GM19467 (cell line): ENCODE measurements around the gene UNC119.
"Not testable (repeated sequence)": the region's sequence is repeated elsewhere in the genome, so short reads cannot be mapped to it uniquely, and the experiment has no call there.

Experiments
- ATAC-seq: cut with Tn5 transposase; IDR thresholded peaks from one replicate; pipeline ENCODE4 v1.9.1; 2021; ENCODE audit warnings: mild to moderate bottlenecking, moderate library complexity; ENCODE audit not compliant: unreplicated experiment

UNC119 gene

DNA sequence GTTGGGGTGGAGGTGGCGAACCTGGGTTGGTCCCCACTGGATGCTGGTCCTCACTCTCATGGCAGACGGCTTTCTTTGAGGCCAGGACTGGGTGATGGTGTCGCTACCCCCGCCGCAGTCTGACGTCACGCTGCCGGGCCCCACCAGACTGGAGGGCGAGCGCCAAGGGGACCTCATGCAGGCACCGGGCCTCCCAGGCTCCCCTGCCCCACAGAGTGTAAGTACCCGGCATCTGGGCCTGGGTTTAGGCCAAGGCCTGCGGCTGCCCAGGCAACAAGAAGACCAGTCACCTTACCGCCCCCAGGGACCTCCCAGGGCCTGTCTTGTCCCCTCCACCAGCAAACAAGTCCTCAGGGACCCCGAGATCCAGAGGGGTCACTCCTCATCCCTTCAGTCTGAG lies 28.5 kb downstream of the UNC119 start:
- ATAC-seq, result no peak

DNA sequence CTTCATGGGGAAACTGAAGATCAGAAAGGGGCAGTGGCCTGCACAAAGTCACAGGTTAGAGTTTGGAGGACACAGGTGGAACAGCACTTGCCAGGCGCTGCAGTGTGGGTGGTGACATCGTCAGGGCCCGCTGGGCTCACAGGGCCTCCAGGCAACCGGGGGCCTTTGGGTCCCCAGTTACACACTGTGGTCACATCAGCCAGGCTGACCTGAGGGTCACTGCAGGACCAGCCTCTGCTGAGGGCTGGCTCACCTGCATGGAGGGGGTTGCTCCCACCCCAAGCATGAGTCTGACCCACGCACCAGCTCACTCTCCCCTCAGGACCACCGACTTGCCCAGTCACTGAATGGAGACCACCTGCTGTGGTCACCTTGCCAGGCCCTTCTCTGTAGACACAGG lies 29.2 kb downstream of the UNC119 start:
- no peak for ATAC-seq

DNA sequence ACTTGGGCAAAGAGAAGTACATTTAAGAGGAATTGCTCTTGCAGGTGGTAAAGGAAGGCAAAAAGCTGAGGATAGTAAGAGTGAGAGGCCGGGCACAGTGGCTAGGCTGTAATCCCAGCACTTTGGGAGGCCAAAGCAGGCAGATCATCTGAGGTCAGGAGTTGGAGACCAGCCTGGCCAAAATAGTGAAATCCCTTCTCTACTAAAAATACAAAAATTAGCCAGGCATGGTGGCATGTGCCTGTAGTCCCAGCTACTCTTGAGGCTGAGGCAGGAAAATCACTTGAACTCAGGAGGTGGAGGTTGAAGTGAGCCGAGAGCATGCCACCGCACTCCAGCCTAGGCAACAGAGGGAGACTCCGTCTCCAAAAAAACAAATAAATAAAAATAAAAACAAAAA lies 30.1 kb downstream of the UNC119 start:
- ATAC-seq, result not testable (repeated sequence)

DNA sequence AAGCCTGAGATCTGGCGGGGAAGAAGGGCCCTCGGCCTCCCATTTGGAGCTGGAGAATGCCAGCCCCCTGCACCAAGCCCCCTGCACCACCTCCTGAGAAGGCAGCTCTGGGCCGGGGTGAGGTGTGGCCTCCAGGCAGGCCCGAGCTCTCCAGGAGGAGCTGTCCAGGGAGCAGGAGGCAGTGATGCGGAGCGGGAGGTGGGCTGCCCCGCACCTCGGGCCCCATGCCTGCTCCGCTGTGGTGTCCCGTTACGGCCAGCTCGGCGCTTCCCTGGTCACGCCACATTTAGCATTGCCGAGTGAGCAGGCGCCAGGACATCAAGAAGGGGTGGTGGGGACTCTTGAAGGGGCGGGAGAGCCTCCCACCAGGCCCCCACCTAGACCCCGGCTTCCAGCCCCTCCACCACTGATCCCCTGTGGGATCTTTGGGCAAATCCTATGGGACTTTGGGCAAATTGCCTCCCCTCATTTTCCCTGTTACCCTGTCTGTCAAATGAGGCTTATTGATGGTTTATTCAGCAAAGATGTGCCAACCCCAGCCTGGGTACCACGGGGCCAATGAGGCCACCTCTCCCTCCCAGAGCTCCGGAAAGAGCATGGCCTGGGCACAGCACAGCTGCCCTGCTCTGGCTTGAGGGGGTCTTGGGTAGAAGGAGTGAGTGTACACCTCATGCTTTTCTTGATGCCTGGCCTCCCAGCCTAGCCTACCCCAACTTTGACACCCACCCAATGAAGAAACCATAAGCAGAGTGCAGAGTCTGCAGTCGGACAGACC lies 30.9 kb downstream of the UNC119 start:
- ATAC-seq, result no peak

DNA sequence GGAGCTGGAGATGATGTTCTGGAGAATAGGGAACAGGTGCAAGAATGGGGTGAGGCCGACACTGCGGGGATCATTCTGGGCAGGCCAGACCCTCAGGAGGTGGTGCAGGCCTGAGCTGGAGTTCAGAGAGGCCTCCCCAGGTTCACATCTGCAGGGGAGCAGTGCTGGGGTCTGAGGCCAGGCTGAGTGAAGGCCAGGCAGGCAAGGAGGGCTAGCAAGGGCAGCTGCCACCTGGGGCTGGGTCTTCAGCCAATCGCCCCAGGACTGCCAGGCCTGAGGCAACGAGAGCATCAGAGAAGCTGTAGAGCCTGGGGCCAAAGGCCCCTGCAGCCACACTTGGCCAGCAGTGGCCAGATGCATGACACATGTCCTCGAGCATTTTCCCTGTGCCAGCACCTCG lies 31.7 kb downstream of the UNC119 start:
- ATAC-seq, result no peak

DNA sequence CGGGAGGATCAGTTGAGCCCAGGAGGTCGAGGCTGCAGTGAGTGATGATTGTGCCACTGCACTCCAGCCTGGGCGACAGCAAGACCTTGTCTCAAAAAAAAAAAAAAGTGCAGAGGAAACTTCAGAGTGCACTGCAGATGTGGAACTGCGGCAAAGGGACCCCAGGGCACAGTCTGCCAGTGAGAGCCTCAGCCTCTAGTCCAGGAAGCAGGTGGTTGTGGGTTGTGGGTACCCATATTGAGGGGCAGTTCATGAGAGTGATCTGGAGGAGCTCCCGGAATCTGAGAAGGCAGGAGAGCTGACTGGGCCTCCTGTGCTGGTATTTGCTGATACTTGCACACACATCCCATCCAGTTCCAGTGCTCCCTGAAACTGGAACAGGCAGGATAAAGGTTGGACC lies 33.2 kb downstream of the UNC119 start:
- ATAC-seq, result no peak

DNA sequence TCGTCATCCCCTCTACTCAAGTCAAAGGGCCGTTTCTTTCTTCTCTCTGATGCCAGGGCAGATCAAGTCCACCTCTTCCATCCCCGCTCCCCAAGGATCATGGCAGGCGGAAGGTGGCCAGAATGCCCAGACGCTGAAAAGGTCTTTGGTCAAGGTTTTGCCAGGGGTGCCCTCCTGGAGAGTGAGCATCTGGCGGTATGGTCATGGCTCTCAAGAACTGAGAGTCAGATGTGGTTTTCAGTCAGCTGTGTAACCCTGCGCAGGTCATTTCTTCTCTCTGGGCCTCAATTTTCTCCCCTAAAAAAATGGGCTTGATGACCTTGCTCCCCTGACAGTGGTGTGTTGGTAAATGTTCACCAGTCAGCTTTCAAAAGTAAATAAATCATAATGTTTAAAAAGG lies 33.8 kb downstream of the UNC119 start:
- no peak for ATAC-seq

DNA sequence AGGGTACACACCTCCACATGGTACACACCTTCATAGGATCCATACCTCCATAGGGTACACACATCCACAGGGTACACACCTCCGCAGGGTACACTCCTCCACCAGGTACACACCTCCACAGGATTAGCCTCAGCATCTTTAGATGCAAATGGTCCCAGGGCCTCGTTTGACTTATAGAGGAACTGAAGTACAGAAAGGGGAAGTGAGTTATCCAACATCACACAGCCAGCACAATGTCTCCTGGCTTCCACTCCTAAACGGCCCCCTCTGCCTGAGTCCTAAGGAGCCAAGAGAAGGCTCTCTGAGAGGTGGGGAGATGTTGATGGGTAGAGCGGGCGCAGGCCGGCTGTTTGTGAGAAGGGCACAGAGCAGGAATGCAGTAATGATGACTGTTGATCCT lies 34.3 kb downstream of the UNC119 start:
- ATAC-seq, result no peak

DNA sequence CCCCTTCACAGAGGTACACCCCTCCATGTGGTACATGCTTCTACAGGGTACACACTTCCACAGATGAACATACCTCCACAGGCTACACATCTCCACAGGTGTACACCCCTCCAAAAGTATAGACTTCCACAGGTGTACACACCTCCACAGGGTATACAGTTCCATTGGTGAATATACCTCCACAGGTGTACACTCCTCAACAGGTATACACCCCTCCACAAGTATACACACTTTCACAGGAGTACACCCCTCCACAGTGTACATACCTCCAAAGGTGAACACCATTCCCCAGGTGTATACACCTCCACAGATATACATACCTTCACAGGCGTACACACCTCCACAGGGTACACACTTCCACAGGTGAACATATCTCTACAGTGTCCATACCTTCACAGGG lies 36.9 kb downstream of the UNC119 start:
- no peak for ATAC-seq

DNA sequence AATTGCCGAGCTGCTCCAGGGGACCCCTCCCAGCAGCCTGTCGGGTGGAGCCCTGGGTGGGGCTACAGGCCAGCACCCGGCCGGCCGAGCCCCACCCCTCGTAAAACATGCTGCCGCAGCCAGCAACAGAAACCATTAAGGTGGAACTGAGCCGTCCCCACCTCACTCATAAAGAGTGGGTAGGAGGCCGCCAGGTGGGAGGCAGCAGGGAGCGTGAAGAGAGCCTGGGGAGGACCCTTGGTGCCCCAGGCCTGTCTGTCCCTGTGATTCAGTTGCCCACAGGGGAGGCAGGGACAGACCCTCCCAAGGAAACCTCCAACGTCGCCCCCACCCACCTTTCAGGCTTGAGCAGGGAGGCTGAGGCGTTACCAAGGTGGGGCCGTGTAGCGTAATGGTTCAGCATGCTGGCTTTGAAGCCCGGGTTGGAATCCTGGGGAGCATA lies 37.8 kb downstream of the UNC119 start:
- no peak for ATAC-seq

DNA sequence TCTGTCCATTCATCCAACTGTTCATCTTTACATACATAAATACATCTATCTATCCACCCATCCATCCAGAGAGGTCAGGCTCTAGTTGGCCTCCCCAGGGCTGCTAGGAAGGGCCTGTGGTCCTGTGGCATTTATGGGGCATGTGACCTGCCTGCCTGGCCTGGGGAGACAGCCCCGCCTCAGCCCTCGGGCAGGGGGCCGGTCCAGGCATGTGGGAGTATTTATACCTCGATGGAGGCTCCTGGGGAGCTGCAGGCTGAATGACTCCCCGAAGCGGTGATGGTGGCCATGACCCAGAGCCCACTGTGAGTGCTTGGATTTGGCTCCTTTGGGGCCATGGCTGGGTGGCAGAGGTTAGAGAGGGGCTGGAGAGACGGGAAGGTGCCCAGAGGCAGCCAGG lies 38.9 kb downstream of the UNC119 start:
- ATAC-seq, result no peak

DNA sequence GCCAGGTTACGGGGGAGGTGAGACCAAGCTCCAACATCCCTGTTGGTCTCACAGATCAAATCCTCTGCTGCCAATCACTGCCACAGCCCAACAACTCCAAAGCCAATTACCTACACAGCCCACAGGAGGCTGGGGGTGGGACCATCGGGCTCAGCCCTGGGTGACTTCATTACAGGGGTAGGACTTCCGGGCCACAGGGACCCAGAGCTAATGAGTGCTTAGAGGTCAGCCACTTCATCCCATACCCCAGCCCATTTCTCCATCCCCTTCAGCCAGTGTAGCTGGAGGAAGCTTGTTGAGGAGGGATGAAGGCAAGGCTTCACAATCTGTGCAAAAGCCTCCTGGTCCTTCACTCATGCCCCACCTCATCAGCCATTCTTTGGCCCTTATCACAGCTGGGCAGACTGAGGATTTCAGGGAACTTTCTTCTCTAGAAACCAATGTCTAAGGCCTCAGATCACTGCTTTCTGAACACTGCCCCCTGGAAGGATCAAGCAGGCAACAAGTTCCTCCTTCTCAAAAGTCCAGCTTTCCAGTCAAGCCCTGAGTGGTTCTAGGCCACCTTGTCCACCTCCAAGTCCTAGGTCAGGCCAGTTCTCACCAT lies 40.5 kb downstream of the UNC119 start:
- ATAC-seq, result no peak

DNA sequence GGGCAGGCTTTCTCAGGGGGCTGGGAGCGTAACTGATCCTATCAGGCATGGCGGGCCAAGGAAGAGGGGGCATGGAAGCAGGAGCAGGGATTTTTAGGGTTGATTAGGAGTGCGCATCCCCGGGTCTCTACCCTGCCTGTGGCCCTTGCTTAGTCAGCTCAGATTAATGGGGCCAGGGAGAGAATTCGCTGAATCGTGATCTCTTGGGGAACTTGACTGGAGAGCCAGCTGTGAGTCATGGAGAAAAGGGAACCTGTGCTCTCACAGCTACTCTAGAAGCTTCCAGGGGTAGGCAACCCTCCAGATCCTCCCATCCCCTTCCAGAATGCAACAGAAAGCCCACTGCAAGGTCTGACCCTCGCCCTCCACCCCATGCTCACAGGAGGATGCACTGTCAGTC lies 42.6 kb downstream of the UNC119 start:
- ATAC-seq, result no peak

DNA sequence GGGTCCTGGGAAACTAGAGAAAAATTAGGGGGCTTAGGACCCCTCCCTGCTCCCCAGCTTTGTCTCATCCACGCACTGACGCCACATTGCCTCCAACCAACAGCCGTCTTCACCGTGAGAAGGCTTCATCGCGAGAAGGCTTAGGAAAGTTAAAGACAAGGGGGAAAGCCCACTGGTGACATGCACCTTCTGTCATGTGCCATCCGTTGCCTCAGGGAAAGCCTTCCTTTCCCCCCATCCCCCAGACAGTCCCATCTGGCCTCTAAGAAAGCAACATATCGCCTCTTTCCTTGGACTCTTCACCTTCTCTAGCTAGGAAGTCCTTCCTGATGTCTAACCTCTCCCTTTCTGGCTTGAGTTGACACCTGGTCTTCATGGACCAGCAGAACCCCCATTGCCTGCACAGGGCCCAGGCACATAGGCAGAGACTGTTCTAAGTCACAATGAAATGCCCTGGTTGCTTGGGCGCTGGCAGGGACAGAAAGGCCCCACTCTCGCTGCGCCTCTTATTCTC lies 44.2 kb downstream of the UNC119 start:
- no peak for ATAC-seq

DNA sequence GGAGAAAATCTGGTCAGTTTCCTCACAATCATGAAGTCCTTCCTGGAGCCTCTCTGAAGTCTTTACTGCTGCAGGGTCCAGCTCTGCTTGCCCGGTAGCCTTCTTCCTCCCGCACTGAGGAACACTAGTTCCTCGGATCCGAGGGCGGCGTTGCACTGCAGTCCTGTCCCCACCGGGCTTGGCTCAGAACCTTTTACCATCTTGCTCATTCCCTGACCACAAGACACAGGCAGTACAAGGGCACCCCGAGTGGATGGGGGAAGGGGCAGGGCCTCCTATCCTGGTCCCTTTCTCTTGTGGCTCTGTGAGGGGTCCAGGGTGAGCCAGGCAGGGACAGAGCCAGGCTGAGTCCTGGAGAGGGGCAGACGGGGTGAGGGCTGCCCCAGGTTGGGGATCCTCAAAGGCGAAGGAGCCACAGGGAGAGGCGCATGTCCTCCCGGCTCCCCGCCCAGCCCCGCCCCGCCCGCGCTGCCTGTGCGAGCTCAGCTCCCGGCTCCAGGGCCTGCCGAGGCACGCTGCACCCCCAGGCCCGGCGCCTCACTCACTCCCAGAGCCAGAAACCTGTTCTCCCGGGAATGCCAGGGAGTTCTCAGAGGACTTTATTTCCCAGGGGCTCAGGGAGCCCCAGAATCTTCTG lies 44.7 kb downstream of the UNC119 start:
- ATAC-seq, result no peak

DNA sequence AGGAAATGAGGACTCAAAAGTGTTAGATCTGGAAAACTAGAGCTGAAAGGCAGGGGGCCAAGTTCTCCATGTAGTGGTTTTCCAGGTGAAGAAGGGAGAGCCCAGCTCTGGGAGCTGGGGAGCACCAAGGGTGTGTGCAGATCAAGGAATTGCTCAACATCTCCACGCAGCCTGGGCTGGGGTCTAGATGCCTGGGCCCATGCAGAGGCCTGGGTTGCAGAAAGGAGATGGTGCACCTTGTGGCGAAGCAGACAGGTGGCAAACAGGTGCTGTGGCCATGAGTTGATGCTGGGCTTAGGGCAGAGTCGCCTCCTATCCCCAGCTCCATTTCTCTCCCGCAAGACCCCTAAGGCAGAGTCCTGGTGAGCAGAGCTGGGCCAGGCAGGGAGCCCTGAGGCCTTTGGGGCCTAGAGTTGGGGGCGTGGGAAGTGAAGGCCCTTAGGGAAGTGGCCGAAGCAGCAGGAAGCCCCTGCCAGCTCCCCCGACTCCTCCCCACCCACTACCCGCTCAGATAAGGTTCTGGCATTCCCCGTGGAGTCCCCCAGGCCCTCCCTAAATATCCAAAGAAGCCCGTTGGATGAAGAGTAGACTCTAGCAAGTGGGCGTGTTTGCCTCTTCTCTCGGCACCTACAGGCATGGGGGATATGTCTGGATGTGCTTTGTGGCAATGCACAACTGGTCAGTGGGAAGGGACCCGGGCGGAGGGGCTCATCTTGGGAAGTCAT lies 45.5 kb downstream of the UNC119 start:
- ATAC-seq, result no peak

DNA sequence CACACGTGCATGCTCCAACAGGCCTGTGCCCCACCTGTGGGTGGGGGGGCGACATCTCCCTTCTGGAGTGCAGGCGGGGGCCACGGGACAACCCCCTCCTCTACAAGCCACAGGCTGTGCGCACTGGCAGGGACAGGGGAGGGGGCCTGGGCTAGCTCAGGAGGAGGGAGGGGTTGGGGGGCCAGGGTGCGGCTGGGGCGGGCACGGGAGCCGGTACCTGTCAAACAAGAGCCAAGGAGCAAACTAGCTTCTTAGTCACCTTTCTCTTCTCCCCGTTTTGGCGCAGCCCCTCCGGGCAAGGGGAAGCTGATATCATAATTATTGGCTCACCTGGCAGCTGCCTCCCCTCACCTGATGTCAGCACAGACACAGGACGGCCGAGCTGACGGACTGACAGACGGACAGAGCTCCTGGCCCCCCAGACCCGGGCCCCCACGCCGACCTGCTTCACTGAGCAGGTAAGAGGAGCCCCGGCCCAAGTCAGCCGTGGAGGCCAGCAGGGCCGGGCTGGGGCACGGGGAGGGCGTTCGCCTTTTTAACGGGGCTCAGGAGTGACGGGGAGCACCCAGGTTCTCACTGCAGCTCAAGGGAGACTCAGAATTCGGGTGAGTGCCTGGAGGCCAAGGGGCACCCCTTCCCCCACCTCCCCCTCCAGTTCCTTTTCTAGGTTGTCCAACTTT lies 46.3 kb downstream of the UNC119 start, which contains the start of gene FOXN1:
TSS of gene FOXN1 (plus strand) at position 363 of the 680 bp plus-strand sequence. CDS start 17,622 bp downstream, outside the sequence.
- no peak for ATAC-seq

DNA sequence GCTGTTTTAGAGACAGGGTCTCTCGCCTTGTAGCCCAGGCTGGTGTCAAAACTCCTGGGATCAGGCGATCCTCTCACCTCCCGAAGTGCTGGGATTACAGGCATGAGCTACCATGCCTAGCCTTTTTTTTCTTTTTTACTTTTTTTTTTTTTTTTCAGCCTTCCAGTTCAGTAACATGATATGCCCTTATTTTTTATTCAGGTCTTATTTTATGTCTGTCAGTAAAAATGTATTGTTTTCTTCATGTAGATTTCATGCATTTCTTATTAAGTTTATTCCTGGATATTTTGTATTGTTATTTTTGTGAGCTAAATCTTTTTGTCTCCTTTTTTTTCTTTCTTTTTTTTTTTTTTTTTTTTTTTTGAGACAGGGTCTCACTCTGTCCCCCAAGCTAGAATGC lies 49.0 kb downstream of the UNC119 start:
- ATAC-seq, result no peak

DNA sequence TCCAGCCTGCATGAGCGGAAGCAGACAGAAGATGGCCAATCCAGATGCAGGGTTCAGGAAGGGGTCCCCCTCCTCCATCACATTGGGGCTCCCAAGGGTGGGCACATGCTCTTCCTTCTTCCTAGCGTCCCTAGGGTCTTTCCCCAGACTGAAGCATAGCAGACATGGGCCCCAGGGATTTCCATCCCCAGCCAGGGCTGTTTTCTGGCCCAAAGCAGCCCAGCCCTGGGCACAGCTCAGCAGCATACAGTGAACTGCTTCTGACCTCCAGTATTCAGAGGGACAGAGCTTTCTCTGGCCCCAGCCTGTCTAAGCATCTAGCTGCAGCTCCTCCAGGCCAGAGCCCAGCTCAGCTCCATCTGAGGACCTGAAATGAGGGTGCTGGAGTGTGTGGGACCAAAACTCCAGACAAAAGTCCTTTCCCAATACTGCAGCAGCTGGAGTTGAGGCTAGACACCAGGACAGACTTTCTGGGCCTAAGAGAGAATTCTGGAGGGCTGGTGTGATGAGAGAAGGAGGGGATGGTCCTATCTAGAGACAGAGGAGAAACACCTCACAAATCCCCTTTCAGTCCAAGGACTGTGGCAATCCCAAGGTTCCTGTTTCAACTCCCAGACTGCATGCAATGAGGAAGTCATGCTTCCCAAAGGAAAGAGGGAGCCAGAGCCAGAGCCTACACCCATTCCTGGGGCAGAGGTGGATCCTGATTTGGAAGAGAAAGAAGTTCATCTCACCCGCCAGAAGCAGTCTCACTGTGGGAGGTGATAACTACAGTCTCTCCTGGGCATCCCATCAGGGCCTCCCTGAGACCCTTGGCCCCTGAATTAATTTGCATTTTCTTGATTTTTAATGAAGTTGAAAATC lies 50.8 kb downstream of the UNC119 start:
- no peak for ATAC-seq
